LHCN-M2 (cell line): ENCODE measurements around the gene ANKRD60. TPM values are rescaled to one million over a fixed set of nuclear protein-coding genes. Genes with fewer than 3 reads are reported as not detected.

Experiments
- DNase-seq: peaks from one replicate; pipeline ENCODE4 v3.0.0-alpha.2; 2012; ENCODE audit warnings: low read depth
- polyA plus RNA-seq: library from polyadenylated mRNA; unstranded; fragments of >200 nt; gene quantifications from one replicate; pipeline ENCODE4 v1.2.1, GENCODE V29; 2012; ENCODE audit warnings: missing spikeins
- total RNA-seq: library from RNA; depleted of rRNA; stranded (reverse); fragments of >200 nt; gene quantifications from 2 replicates; pipeline ENCODE4 v1.2.3, GENCODE V29; 2014; rRNA removed

Gene ANKRD60
- not detected in 2 replicates for total RNA-seq
- not detected for polyA plus RNA-seq

- DNase-seq, result no peak
Measured at GRCh38 chr20:58228484-58229197, at the start of gene ANKRD60. TSS of gene ANKRD60 (minus strand) at chr20:58228653. CDS start at chr20:58228653, 0 bp downstream.

DNA sequence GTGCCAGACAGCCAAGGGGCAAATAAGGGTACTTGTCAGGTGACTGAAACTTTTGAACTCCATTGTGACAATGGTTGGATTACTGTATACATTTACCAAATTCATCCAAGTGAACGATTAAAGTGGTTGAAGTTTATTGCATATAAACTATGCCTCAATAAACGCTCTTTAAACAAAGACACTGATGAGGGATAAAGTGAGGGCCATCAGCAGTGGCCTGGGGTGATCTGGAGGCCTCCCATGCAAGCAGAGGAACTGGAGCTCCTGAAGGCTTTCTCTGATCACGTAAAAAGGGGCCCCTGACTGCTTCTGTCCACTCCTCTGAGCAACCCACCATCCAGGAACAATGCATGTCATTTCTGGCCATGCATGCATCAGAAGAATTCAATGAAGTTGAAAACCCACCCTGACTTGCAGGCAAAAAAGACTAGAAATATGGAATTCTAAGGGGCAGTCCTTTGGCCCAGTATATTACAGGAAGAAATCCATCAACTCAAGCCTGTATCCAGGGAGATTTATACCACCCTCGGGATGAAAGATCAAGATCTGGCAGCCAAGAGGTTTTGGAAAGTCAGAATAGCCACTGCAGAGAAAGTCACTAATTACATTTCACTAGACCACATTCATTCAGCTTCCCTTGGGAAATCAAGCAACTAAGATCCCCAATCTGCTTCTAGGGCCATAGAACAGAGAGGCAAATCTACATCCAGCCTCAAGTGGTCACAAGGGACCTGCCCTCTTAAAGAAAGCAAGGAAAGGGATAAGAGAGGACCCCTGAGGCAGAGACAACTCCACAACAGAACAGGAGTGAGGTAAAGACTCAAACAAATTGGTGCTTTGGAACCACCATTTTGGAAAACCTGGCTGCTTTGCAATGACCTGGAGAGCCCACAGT, 49.4 kb upstream of the ANKRD60 start:
- DNase-seq, result no peak

- DNase-seq, result no peak
Measured at GRCh38 chr20:58277107-58277506, 48.7 kb upstream of the ANKRD60 start.

GRCh38 chr20:58274384-58274783, 45.9 kb upstream of the ANKRD60 start:
- no peak for DNase-seq

DNA sequence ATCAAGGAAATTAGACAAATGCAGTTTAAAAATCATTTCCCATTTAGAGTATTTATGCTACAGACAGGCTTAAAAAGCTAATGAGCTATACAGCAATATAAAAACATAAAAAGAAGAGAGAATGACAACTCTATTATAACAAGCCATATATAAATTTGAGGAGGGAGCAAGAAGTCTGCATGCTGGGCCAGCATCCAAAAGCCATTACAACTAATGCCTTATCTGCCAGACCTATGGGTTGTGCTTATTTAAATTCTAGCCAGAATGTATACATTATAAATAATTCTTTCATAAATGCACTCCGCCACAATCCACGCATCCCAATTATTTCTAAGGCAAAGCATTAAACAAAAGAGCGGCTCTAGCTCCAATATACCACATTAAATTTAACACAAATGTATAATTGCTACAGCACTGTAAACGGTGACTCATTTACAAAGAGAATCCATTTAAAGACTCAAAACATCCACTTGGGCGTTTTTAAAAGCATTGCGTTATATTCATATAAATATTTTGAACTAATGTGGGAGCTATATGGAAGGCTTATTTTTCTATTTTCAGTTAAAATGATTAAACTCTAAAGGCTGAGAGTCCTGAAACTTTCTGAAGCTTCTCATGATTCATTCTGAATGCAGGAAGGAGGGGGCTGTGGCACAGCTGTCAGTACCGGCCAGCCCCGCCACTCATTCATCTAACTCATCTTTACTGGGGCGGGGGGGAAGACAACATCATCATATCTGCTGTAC, 43.3 kb upstream of the ANKRD60 start:
- peak; percentile 74 for DNase-seq

DNA sequence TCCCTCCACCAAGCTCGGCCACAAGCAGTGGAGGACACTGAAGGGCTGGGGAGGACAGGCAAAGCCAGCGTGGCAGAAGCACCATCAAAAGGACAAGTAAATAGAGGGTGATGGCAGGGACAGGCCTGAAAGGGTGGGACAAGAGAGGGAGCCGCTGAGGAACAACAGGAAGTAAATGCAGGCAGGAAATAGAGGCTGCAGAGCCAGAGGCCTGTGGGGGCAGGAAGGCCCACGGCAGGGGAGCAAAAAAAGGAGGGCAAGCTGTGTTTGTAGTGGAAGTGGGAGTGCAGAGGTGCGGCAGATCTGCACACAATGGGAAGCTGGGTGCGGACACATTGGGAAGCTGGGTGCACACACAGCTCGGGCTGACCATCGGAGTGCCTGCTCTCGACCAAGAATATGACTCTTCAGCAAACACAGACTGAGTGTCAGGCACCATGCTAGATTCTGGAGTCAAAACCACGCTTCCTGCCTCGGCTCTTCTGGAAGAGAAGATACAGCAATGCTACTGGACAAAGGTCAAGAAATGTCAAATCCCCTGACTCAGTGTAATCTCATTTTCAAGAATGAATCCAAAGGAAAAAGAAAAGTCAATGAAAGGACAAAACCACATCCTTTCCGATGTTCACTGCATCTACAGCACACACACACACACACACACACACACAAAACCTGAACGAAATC, 40.6 kb upstream of the ANKRD60 start:
- DNase-seq, result peak; percentile 72

DNA sequence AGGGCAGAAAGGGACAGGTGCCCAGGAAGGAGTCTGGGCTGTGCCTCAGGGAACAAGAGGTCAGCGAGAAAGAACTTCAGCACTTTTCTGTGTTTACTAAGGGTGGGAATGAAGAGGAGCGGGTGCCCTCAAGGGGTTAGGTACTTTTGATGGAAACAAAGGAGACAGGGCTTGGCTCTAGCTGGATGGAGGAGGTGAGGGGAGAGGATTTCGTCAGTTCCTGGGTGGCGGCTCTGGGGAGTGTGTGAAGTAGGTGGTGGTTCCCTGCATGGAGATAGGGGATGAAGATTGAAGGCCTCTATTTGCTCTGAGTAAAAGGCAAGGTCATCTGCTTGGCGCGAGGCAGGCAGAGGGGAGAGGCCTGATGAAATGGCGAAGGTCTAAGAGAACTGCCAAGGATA, 40.0 kb upstream of the ANKRD60 start:
- DNase-seq, result no peak

- DNase-seq, result no peak
Measured at GRCh38 chr20:58267389-58268215, 39.1 kb upstream of the ANKRD60 start.

- DNase-seq, result no peak
Measured at GRCh38 chr20:58264271-58264670, 35.8 kb upstream of the ANKRD60 start.

DNA sequence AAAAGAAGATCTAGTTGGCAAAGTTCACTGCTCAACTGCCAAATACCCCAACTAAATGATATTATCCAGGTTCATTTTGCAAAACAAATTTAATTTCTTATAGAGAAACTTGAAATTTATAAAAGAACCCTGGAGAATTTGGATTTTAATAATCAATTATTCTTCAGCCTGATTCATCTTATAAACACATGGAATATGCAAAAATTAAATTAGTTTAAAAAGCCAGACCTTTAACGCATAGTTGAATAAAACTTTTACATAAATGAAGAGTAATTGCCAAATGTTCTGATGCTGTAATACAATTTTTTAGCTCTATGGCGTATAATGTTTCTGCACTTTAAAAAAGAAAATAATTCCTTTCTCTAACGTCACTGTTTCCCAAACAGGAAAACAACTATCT, 33.2 kb upstream of the ANKRD60 start:
- no peak for DNase-seq

DNA sequence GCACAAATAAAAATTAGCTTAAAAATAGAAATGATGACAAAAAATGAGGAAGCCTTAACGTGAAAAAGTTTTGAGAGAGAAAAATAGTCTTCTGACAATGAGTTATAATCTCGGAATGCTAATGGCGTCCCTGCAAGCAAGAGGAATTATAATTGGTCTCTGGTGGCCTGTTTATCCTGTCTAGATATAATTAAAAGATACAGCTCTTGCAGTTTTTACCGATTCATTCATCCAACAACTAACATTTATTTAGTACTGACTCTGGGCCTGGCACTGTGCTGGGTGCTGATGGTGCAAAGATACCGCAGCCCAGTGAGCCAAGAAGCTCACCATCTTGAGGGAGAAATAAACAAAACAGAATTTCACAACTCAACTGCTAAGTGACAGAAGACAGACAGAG, 31.6 kb upstream of the ANKRD60 start:
- no peak for DNase-seq

- DNase-seq, result no peak
Measured at GRCh38 chr20:58256842-58257241, 28.4 kb upstream of the ANKRD60 start.

DNA sequence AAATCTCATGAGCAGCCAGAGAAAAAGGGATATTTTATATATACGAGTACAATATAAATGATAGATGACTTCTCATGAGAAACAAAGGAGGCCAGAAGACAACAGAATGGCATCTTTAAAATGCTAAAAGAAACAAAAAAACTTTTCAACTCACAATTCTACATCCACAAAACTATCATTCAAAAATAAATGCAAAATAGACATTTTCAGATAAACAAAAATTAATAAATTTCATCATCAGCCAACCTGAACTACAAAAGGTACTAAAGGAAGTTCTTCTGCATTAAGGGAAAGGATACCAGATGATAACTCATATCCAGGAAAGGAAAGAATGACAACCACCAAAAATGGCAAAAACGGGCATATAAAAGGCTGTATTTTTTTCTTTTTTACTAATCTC, 27.9 kb upstream of the ANKRD60 start:
- DNase-seq, result no peak

DNA sequence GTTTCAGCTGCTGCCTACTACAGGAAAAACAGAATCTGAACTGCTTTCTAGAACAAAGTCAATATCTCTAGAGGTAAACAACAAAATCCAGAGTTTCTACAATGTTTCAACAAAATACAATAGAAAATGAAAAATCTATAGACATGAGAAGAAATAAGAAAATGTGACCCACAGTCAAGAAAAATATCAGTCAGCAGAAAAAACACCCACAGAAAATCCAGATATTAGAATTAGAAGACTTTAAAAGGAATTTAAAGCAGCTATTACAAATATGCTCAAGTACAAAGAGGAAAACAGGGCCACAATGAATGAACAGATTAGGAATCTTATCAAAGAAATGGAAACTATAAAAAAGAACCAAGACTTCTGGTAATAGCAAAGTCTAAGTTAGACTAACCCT, 26.4 kb upstream of the ANKRD60 start:
- DNase-seq, result no peak

- peak; percentile 92 for DNase-seq
Measured at GRCh38 chr20:58251979-58252591, 23.6 kb upstream of the ANKRD60 start.

DNA sequence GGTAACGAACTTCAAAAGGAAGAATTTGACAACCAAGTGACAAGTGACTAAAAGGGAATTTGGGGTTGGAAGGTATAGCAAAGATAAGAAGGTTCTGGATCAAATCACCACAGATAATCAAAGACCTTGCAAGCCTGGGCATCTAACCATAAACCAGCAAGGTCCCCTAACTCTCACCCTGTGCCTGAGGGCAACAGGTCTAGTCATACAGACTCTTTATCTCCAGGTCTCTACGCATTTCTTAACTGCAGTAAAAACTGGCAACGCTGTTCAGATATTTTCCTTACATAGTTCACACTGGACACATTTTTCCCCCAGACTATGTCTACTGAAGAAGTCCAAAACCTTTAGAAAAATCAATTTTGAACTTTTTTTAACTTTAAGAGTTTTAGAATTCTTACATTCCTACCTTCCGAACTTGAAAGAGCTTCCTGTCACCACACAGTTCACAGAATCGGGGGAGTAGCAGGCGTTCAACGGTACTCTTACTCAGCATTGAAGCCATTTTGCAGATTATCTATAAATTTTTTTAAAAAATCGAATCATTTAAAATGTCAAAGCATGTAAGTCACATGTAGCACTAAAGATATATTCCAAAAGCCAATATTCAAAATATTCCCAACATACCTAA, 23.0 kb upstream of the ANKRD60 start:
- no peak for DNase-seq

GRCh38 chr20:58246346-58246745, 17.9 kb upstream of the ANKRD60 start:
- DNase-seq, result peak; percentile 37

- DNase-seq, result no peak
Measured at GRCh38 chr20:58245931-58246330, 17.5 kb upstream of the ANKRD60 start.

GRCh38 chr20:58245181-58245891, 16.9 kb upstream of the ANKRD60 start:
- DNase-seq, result no peak
